Stimulated activated CD4-positive, alpha-beta T cell treated with anti-CD3 and anti-CD28 coated beads, TNF-alpha, amount 100 ng/mL, for 4 hours (primary cell): ENCODE results near the gene IL10RA.
"Not testable (repeated sequence)": the region's sequence is repeated elsewhere in the genome, so short reads cannot be mapped to it uniquely, and the experiment has no call there.

Source experiments
- DNase-seq, 3 experiments: peaks; one replicate each; pipeline ENCODE4 v3.0.0-alpha.2; 2020; ENCODE audit warnings: low read depth in 3 of 3

IL10RA gene

GRCh38 chr11:117961896-117962295 lies 24.3 kb upstream of the IL10RA start:
- DNase-seq, result no peak

GRCh38 chr11:117962826-117963225 lies 23.4 kb upstream of the IL10RA start:
- DNase-seq, result no peak

GRCh38 chr11:117966908-117967307 lies 19.3 kb upstream of the IL10RA start:
- DNase-seq, result no peak

GRCh38 chr11:117969160-117969991 lies 16.8 kb upstream of the IL10RA start:
- no peak for DNase-seq

- DNase-seq, result no peak
Observed at GRCh38 chr11:117970400-117971024, 15.7 kb upstream of the IL10RA start.

- DNase-seq, result no peak
Observed at GRCh38 chr11:117972044-117972443, 14.2 kb upstream of the IL10RA start.

- no peak for DNase-seq
Observed at GRCh38 chr11:117972629-117973502, 13.3 kb upstream of the IL10RA start.

GRCh38 chr11:117973503-117973860 lies 12.7 kb upstream of the IL10RA start:
- DNase-seq, result no peak

GRCh38 chr11:117976445-117976844 lies 9.7 kb upstream of the IL10RA start:
- no peak for DNase-seq

GRCh38 chr11:117977029-117977428 lies 9.2 kb upstream of the IL10RA start:
- no peak for DNase-seq

GRCh38 chr11:117977612-117978264 lies 8.5 kb upstream of the IL10RA start:
- DNase-seq, result not testable (repeated sequence)

- DNase-seq, result not testable (repeated sequence)
Observed at GRCh38 chr11:117978291-117978910, 7.8 kb upstream of the IL10RA start.

- DNase-seq, result no peak
Observed at GRCh38 chr11:117978991-117979390, 7.2 kb upstream of the IL10RA start.

- DNase-seq, result no peak
Observed at GRCh38 chr11:117979481-117980211, 6.5 kb upstream of the IL10RA start.

GRCh38 chr11:117980280-117980679 lies 5.9 kb upstream of the IL10RA start:
- no peak for DNase-seq

- no peak for DNase-seq
Observed at GRCh38 chr11:117980720-117981119, 5.5 kb upstream of the IL10RA start.

GRCh38 chr11:117983163-117983475 lies 3.1 kb upstream of the IL10RA start:
- DNase-seq, result no peak

GRCh38 chr11:117984476-117984875 lies 1.7 kb upstream of the IL10RA start:
- no peak for DNase-seq

GRCh38 chr11:117986981-117987574 lies 884 bp downstream of the IL10RA start:
- DNase-seq, result peak in 1 of 3 experiments; percentile 31

GRCh38 chr11:117989351-117990102 lies 3.3 kb downstream of the IL10RA start:
- no peak for DNase-seq
